GM13976 (cell line): ENCODE data around the gene HECTD4.
"Not testable (repeated sequence)": the region's sequence is repeated elsewhere in the genome, so short reads cannot be mapped to it uniquely, and the experiment has no call there.

Source experiments
- DNase-seq: peaks from one replicate; pipeline ENCODE4 v3.0.0; 2012; ENCODE audit warnings: low spot score
- CTCF ChIP-seq: IDR thresholded peaks from 2 replicates; pipeline ENCODE4 v1.5.1; 2012; ENCODE audit warnings: borderline replicate concordance, mild to moderate bottlenecking; ENCODE audit not compliant: insufficient read depth; ENCODE audit errors: extremely low read depth, missing control alignments, control extremely low read depth
- in situ Hi-C: fragments of 300-500 bp; cut with MboI; formaldehyde crosslinking; loops from one replicate; pipeline ENCODE4 v1.12.0; 2022; ENCODE audit warnings: low sequenced_read_pairs, mixed read lengths, inconsistent platforms; ENCODE audit not compliant: unreplicated experiment

The HECTD4 gene

GRCh38 chr12:112422531-112422930, 40.3 kb upstream of the HECTD4 start:
- no peak for TF ChIP-seq CTCF
- no peak for DNase-seq
- in situ Hi-C loops: no loop called here

- no peak for DNase-seq
- in situ Hi-C loops: no loop called here
- no peak for TF ChIP-seq CTCF
Observed at GRCh38 chr12:112421363-112421762, 39.1 kb upstream of the HECTD4 start.

- DNase-seq: no peak
- in situ Hi-C loops: no loop called here
- no peak for TF ChIP-seq CTCF
Observed at GRCh38 chr12:112420740-112421139, 38.5 kb upstream of the HECTD4 start.

- in situ Hi-C loops: no loop called here
- peak; percentile 36 for DNase-seq
- TF ChIP-seq CTCF: no peak
Observed at GRCh38 chr12:112419297-112420133, 37.3 kb upstream of the HECTD4 start.

GRCh38 chr12:112418608-112419296, 36.5 kb upstream of the HECTD4 start, which contains the start of gene PTPN11:
Gene PTPN11, plus strand, starts transcription at chr12:112418947. Its CDS starts 165 bp downstream, at chr12:112419112.
- DNase-seq: peak; percentile 92
- TF ChIP-seq CTCF: peak; percentile 42
- in situ Hi-C loops: no loop called here

GRCh38 chr12:112418273-112418607, 36.0 kb upstream of the HECTD4 start:
- in situ Hi-C loops: no loop called here
- DNase-seq: no peak
- TF ChIP-seq CTCF: no peak

- DNase-seq, in situ Hi-C loops: not testable (repeated sequence)
Observed at GRCh38 chr12:112415457-112415856, 33.2 kb upstream of the HECTD4 start.
